Measurements from ENCODE around the gene FDX2. TPM values are rescaled to one million over a fixed set of nuclear protein-coding genes. Genes with fewer than 3 reads are reported as not detected.

Gene FDX2
- total and polyA plus RNA-seq, 4 donors = 9.6 to 38.4 (median 21.2) TPM

DNA sequence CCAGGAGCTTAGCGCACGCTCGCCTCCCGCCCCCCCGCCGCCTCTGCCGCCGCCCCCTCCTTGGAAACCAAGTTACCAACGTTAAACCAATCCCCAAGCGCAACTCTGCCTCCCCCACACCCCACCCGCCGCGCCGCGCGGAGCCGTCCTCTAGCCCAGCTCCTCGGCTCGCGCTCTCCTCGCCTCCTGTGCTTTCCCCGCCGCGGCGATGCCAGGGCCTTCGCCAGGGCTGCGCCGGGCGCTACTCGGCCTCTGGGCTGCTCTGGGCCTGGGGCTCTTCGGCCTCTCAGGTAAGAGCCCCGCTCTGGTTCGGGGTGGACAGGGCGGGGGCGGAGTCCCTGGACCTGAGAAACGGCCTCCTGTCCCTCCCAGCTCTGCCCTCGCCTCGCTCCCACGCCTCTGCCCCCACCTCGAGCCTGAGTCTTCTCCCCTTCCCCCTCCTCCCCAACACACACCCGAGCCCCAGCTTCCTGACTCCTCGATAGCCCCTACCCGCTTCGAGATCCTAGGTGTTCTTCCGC, 25.9 kb downstream of the FDX2 start, which contains the start of gene ICAM5:
Gene ICAM5 (plus strand): TSS at position 117 of the 521 bp plus-strand sequence. CDS start 92 bp downstream, at position 209.
- Histone ChIP-seq H3K9me3 (ENCODE audit: control insufficient read depth in 4 of 4, insufficient read depth in 3 of 4, low read length in 3 of 4) (peaks cover 0 to 7% (median 0%) of the 10 kb centered on the region in 4 donors), H3K9ac (ENCODE audit: insufficient read depth in 1 of 2, low read length in 2 of 2) (no peak within 1 kb of the TSS), H3K27ac (ENCODE audit: low read depth in 1 of 2, low read length in 1 of 2) (peak within 1 kb of the TSS in 1 of 2 donors; percentile 46), H3K4me3 (no peak within 1 kb of the TSS), H3K4me1 (ENCODE audit: control insufficient read depth in 5 of 5, insufficient read depth in 5 of 5, low read length in 5 of 5) (peaks cover 0 to 70% (median 42%) of the 10 kb centered on the region in 5 donors), H3K27me3 (ENCODE audit: control insufficient read depth in 3 of 3, insufficient read depth in 3 of 3, low read length in 2 of 3) (peaks cover 0 to 47% (median 18%) of the 10 kb centered on the region in 3 donors), H3K36me3 (ENCODE audit: control insufficient read depth in 4 of 4, insufficient read depth in 4 of 4, low read length in 4 of 4) (peaks cover 0 to 12% (median 3%) of the 10 kb centered on the region in 4 donors)
- TF ChIP-seq, protein P1, sequence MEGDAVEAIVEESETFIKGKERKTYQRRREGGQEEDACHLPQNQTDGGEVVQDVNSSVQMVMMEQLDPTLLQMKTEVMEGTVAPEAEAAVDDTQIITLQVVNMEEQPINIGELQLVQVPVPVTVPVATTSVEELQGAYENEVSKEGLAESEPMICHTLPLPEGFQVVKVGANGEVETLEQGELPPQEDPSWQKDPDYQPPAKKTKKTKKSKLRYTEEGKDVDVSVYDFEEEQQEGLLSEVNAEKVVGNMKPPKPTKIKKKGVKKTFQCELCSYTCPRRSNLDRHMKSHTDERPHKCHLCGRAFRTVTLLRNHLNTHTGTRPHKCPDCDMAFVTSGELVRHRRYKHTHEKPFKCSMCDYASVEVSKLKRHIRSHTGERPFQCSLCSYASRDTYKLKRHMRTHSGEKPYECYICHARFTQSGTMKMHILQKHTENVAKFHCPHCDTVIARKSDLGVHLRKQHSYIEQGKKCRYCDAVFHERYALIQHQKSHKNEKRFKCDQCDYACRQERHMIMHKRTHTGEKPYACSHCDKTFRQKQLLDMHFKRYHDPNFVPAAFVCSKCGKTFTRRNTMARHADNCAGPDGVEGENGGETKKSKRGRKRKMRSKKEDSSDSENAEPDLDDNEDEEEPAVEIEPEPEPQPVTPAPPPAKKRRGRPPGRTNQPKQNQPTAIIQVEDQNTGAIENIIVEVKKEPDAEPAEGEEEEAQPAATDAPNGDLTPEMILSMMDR (IDR thresholded peaks at IDR 0.05; ENCODE audit: control extremely low read depth, extremely low read depth) = no peak
- DNase-seq (peak in 1 of 3 donors; percentile 25), ATAC-seq (ENCODE audit: insufficient read depth, low FRiP score) (no peak)
- WGBS, 2 donors = 0 to 2% methylated on average over 23 to 44 of the region's 45 CpGs

DNA sequence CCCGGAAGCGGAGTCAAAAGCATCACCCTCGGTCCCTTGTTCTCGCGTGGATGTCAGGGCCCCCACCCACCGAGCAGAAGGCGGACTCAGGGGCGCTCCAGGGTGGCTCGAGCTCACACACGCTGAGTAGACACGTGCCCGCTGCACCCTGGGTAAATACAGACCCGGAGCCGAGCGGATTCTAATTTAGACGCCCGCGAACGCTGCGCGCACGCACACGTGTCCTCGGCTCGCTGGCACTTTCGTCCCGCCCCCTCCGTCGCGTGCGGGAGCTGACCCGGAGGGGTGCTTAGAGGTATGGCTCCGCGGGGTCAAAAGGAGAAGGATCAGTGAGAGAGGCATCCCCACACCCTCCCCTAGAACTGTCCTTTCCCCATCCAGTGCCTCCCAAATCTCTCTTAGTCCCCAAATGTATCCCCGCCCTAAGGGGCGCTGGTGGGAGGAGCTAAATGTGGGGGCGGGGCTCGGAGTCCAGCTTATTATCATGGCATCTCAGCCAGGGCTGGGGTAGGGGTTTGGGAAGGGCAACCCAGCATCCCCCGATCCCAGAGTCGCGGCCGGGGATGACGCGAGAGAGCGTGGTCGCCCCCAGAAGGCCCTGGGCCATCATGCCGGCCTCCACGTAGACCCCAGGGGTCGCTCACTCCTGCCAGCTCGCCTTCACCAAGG, 26.5 kb downstream of the FDX2 start:
- peaks cover 0 to 70% (median 42%) of the 10 kb centered on the region in 5 donors for H3K4me1 ChIP-seq (ENCODE audit: control insufficient read depth in 5 of 5, insufficient read depth in 5 of 5, low read length in 5 of 5)
- 0 to 1% methylated on average over 45 to 50 of the region's 50 CpGs for WGBS, 2 donors

DNA sequence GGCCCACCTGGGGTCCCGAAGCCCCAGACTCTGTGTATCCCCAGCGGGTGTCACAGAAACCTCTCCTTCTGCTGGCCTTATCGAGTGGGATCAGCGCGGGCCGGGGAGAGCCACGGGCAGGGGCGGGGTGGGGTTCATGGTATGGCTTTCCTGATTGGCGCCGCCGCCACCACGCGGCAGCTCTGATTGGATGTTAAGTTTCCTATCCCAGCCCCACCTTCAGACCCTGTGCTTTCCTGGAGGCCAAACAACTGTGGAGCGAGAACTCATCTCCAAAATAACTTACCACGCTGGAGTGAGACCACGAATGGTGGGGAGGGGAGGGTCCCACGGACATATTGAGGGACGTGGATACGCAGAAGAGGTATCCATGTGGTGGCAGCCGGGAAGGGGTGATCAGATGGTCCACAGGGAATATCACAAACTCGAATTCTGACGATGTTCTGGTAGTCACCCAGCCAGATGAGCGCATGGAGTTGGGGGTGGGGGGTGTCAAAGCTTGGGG, 27.1 kb downstream of the FDX2 start:
- ATAC-seq (ENCODE audit: insufficient read depth, low FRiP score) (peak; percentile 14), DNase-seq (peak; percentile 74 to 77 (median 76))
- H3K27ac ChIP-seq (ENCODE audit: low read depth in 1 of 2, low read length in 1 of 2) = peak overlapping the region in 1 of 2 donors; percentile 9
- H3K36me3 ChIP-seq (ENCODE audit: control insufficient read depth in 4 of 4, insufficient read depth in 4 of 4, low read length in 4 of 4) = peaks cover 0 to 24% (median 3%) of the 10 kb centered on the region in 4 donors
- 6% methylated on average over 23 of the region's 23 CpGs for WGBS, 2 donors
- H3K4me1 ChIP-seq (ENCODE audit: control insufficient read depth in 5 of 5, insufficient read depth in 5 of 5, low read length in 5 of 5) = peaks cover 0 to 70% (median 46%) of the 10 kb centered on the region in 5 donors
- peaks cover 0 to 2% (median 0%) of the 10 kb centered on the region in 4 donors for H3K9me3 ChIP-seq (ENCODE audit: control insufficient read depth in 4 of 4, insufficient read depth in 3 of 4, low read length in 3 of 4)
- H3K27me3 ChIP-seq (ENCODE audit: control insufficient read depth in 3 of 3, insufficient read depth in 3 of 3, low read length in 2 of 3) = peaks cover 0 to 36% (median 18%) of the 10 kb centered on the region in 3 donors
- H3K4me3 ChIP-seq = no peak overlapping the region
- no peak overlapping the region for H3K9ac ChIP-seq (ENCODE audit: insufficient read depth in 1 of 2, low read length in 2 of 2)
- TF ChIP-seq, protein P1 (IDR thresholded peaks at IDR 0.05; ENCODE audit: control extremely low read depth, extremely low read depth) = no peak

More for the DNA sequence above, 26.5 kb downstream of the FDX2 start:
- Histone ChIP-seq H3K36me3 (ENCODE audit: control insufficient read depth in 4 of 4, insufficient read depth in 4 of 4, low read length in 4 of 4) (peaks cover 0 to 18% (median 3%) of the 10 kb centered on the region in 4 donors), H3K27ac (ENCODE audit: low read depth in 1 of 2, low read length in 1 of 2) (peak overlapping the region in 1 of 2 donors; percentile 9), H3K27me3 (ENCODE audit: control insufficient read depth in 3 of 3, insufficient read depth in 3 of 3, low read length in 2 of 3) (peaks cover 0 to 41% (median 18%) of the 10 kb centered on the region in 3 donors), H3K9ac (ENCODE audit: insufficient read depth in 1 of 2, low read length in 2 of 2) (no peak overlapping the region), H3K4me3 (no peak overlapping the region), H3K9me3 (ENCODE audit: control insufficient read depth in 4 of 4, insufficient read depth in 3 of 4, low read length in 3 of 4) (peaks cover 0 to 5% (median 0%) of the 10 kb centered on the region in 4 donors)
- ATAC-seq (ENCODE audit: insufficient read depth, low FRiP score) (peak; percentile 4), DNase-seq (peak; percentile 65 to 71 (median 70))
- TF ChIP-seq, protein P1 (IDR thresholded peaks at IDR 0.05; ENCODE audit: control extremely low read depth, extremely low read depth) = no peak

All from lung (tissue), 12 donors.